GM19099 (cell line): ENCODE results near the gene INSM1.

Experiments
- POLR2A ChIP-seq: IDR thresholded peaks from 3 replicates; pipeline ENCODE4 v1.6.1; 2011; ENCODE audit warnings: low read depth; ENCODE audit not compliant: insufficient read length; ENCODE audit errors: extremely low read depth

INSM1 gene

DNA sequence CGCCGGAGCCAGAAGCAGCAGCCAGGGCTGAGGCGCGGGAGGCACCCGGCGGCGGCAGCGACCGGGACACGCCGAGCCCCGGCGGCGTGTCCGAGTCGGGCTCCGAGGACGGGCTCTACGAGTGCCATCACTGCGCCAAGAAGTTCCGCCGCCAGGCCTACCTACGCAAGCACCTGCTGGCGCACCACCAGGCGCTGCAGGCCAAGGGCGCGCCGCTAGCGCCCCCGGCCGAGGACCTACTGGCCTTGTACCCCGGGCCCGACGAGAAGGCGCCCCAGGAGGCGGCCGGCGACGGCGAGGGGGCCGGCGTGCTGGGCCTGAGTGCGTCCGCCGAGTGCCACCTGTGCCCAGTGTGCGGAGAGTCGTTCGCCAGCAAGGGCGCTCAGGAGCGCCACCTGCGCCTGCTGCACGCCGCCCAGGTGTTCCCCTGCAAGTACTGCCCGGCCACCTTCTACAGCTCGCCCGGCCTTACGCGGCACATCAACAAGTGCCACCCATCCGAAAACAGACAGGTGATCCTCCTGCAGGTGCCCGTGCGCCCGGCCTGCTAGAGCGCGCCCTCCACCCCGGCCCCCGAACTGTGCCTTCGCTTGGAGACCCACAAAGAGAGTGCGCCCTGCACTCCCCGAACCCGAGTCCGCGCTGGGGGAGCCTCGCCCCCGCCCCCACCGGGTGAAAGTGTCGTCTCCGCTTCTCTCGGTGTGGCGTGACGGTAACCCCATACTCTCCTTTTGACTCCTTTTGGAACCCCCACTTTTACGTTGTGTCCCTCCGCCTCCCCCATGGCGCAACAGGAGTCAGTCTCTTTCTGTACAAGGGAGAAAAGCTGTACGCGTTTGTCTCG, 1.6 kb downstream of the INSM1 start:
- no peak for TF ChIP-seq POLR2A

DNA sequence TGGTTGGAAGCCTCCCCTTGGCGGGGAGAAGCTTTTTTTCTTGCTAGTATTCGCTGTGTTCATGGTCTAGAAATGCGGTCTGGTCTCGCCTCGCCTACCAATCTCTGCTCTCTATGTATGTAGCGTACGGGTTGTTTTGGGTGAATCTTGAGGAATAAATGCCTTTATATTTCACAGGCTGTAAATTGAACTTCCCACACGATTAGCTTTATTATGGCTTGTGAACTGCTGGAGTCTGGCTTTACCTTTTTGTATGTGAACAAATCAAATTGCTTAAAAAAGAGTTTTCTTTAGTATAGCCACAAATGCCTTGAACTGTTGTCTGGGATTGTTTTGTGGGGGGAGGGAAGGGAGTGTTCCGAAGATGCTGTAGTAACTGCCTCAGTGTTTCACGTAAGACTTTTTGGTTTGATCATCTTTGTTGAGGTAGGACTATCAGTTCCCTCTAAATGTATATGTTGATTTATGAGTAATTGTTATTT, 2.2 kb downstream of the INSM1 start:
- no peak for TF ChIP-seq POLR2A

DNA sequence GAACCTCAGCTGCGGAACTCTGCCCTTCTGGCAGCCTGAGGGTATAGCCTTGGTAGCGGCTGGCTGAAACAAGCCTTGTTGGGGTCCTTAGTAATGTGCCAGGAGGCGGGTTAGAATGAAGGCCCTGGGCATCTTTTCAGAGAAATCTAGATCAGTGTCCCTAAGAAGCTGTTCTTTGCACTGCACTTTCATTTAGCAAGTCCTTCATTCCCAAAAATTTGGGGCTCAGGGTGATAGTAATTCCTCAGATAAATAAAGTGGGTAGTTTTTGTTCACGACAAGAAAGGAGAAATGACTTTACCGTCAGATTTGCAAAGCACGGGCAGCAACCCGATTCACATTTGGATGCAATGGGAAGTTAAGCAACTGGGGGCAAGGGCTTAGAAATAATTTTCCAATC, 3.2 kb downstream of the INSM1 start:
- no peak for TF ChIP-seq POLR2A

DNA sequence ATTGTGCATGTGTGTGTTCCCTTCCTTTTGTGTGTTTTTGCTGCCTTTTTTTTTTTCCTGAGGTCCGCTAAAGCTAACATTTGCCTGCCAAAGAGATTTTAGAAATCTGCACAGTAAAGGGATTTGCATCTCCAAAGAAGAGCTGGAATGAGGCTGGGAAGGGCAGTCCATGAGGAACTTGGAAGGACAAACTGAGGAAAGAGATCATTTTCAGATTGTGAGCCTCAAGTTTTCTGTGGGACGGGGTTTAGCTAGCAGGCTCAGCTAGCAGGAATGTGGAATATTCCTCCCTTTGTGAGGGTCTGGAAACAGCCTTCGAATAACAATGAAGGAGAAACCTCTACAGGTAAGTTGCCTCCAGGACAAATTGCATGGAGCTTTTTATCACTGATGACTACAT, 3.8 kb downstream of the INSM1 start:
- no peak for TF ChIP-seq POLR2A

GRCh38 chr20:20373091-20373571, 5.2 kb downstream of the INSM1 start:
- TF ChIP-seq POLR2A, result no peak

DNA sequence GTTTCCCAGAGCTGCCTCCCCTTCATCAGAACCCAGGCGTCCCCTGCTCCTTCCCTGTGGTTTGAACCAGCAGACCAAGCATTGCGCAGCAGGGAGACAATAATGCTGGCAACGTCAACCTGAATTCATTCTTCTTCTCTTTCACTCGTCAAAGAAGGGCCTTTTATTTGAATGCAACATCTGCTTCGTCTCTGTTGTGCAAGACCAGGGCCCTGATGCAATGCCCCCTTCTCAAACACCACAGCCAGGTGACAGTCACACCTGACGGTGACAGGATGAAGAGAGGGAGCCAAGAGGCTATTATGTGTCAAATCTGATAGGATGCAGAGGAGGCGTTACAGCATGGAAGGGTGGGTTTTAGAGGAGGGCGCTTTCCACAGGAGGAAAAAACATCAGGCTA, 8.0 kb downstream of the INSM1 start:
- TF ChIP-seq POLR2A, result no peak

DNA sequence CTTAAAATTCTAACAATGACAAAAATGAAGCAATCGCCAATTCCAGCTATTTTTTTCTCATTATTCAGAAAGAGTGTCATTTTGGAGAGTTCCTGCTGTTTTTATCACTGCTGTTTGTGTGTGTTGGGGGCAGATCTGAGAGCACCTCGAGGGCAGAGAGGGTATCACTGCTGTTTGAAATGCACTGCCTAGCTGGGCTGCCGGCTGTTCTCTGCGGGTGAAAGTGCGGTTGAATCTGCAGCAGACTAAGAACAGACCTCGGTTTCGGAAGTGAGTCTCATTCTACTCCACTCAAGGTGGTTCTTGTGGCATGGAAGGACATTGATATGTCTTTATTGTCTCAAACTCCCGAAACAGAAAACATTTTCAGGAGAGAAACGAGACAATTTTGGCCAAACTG, 18.3 kb downstream of the INSM1 start:
- no peak for TF ChIP-seq POLR2A

DNA sequence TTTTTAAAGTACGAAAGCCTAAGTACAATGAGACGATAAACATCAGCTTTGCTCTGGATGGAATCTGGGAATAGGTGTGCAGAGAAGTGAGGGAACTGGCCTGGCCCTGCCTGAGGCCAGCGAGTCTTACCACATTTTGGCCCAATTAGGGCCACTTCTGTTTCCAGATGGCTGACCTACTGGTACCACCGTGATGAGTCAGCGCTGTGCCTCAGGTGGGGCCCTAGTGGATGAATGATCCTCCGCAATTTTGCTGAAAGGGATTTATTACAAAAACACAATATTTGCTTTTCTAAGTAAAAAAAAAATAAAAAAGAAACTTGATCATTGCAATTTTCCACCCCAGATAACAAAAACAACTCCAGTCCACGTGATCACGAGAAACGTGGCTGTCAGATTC, 22.5 kb downstream of the INSM1 start:
- TF ChIP-seq POLR2A, result no peak

DNA sequence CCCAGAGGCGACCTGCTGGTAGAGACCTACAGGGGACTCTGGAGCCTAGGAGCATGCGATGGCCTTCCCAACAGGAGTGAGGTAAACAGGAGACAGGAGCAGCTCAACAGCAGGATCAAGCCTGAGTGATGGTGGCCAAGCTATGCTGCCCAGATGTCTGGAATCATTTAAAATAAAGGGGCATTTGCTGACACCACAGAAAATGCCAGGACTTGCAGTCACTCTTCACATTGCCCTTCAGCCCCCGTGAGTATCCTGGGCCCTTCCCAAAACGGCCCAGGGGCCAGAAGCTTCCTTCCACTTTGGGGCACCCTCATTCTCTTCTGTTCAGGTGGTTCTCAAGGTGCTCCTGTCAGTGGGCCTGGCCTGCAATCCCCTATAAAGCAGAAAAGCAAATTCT, 23.2 kb downstream of the INSM1 start:
- no peak for TF ChIP-seq POLR2A

DNA sequence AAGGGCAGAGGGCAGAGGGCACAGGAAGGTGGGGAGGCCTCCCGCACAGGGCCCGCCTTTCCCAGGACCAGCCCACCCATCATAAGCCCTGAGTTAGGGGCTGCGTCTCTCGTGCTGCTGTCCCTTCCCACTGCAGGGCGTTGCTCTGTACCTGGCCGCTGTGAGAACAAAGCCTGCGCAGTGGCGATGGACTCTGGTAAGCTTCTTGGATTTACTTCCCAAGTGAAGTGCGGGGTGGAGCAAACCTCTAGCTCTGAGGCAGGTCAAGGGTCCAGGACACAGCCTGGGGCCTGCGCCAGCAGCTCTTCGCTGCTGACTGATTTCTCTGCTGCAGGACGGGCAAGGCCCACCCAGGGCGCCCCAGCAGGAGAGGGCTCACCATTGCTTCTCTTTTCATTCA, 23.9 kb downstream of the INSM1 start:
- TF ChIP-seq POLR2A, result no peak

DNA sequence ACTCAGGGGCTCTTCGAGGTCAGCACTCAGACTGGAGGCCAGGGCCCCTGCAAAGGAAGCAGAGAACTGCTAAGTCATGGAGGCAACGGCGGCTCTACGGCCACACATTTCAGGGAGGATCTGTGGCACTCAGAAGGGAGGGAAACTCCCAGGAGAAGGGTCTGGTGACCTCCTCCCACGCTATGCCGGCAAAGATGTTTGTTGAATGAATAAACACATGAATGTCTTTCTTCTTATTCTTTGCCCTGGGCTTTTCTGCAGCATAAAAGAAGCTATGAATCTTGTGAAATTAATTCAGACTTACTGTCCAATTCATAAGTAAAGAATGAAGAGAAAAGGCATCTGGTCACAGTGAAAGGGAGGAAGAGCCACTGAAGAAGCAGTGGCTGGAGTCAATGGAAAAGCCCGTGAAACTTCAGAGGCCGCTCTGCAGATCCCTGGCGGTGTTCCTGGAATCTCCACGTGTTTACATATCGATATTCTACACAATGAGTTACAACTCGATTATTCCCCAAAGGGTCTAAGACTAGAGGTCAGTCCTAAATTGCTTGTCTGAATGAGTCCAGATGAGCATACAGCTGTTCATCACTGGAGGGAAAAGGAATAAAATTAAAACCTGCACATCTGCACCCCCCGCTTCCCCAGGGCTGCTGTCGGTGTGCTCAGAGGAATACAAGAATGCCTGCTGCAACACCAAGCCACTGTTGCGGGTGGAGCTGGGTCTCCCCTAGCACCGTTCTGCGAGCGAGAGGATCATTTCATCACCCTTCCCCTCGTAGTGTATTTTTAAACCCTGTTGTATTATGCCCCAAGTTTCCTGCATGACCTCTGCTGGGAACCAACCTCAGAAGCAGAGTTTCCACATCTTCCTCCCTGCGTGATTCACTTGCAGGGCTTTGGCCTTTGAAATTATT, 25.6 kb downstream of the INSM1 start:
- no peak for TF ChIP-seq POLR2A

DNA sequence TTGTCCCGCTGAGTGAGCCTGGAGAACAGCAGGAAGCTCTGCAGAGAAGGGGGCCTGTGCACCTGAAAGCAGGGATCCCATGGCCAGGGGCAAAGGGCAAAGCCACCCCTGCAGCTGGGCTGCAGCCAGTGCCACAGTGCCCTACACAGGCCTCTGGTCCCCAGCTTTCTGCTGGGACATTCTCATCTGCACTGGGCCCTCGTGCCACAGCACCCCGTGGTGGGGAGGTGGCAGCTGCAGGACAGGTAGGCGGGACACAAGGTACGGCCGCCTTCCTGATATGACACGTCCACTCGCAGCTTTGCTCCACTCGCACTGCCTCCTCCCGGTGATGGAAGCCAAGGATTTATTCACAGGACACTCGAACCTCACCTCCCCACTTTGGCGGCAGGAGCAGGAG, 27.2 kb downstream of the INSM1 start:
- no peak for TF ChIP-seq POLR2A

- TF ChIP-seq POLR2A, result no peak
These were observed 28.1 kb downstream of the INSM1 start for GRCh38 chr20:20395903-20396568.

GRCh38 chr20:20396794-20397193, 28.9 kb downstream of the INSM1 start:
- no peak for TF ChIP-seq POLR2A

- no peak for TF ChIP-seq POLR2A
These were observed 30.2 kb downstream of the INSM1 start for GRCh38 chr20:20398123-20398522.
